COLO668 (cell line): ENCODE measurements around the gene B4GAT1.
"Not testable (repeated sequence)": the region's sequence is repeated elsewhere in the genome, so short reads cannot be mapped to it uniquely, and the experiment has no call there.

Experiments
- DNase-seq: peaks from one replicate; lab custom pipeline; 2025; ENCODE audit not compliant: unreplicated experiment; lab: John Stamatoyannopoulos, UW

Gene B4GAT1

DNA sequence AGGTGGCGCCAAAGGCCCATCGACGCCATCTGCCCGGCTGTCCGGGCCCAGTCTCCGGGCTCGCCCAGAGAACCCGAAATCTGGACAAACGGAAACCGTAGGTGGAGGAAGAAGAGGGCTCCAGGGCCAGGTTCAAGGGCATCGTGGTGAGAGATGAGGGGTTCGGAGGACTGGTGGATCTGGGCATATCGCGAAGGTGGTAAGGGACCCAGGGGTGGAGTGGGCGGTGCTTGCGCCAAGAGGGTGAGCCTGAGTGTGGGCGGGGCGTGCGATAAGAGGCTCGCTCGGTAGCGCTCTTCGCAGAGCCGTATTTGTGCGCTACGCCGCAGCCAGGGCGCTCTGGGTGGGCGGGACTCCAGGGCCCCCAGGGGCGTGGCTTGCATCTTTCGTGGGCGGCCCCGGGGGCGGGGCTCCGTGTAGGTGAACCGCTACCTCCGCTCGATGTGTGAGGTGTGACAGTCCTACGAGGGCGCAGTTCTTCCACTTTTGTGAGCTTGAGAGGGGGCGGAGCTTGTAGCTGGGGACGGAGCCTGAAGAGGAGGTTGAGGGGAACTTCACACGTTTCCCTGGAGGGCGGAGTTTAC lies 35.4 kb downstream of the B4GAT1 start:
- peak; percentile 93 for DNase-seq

DNA sequence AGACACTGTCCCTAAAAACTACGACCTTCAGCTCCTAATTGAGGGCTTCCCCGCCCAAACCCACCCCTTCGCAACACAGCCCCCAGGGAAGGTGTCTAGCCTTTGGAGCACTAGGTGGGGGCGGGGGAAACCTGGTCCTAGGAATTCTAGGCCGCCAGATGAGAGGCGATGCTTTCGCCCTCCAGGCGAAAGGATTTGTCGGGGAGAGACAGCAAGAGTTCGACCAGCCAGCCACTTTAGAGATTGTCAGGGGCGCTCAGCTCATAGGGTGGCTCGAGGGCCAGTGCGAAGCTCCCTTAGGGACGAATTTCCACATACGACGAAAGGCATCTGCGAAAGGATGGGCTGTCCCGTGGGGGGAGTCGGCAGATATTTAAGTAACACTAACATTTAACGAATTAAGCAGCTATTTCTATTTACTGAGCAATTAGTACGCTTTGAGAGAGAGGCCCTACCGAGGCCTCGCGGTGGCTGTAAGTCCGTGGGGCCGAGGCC lies 35.9 kb downstream of the B4GAT1 start:
- no peak for DNase-seq

DNA sequence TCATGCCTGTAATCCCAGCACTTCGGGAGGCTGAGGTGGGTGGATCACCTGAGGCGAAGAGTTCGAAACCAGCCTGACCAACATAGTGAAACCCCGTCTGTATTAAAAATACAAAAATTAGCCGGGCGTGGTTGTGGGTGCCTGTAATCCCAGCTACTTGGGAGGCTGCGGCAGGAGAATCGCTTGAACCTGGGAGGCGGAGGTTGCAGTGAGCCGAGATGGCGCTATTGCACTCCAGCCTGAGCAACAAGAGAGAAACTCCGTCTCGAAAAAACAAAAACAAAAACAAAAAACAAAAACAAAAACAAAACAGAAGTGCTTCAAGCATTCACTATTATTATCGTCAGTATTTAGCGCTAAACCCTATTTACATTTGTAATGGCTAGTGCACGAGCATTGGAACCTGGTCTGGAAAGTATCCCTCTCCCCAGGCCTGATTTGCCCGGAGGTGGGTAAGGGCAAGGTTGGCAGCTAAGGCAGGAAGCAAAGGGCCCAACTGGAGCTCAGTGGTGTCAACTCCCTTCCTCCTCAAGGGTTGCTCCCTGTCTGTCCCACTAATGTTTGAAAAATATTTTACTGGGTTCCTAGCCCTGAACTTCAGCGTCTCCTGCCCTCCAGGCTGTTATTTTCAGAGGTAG lies 36.5 kb downstream of the B4GAT1 start:
- not testable (repeated sequence) for DNase-seq

DNA sequence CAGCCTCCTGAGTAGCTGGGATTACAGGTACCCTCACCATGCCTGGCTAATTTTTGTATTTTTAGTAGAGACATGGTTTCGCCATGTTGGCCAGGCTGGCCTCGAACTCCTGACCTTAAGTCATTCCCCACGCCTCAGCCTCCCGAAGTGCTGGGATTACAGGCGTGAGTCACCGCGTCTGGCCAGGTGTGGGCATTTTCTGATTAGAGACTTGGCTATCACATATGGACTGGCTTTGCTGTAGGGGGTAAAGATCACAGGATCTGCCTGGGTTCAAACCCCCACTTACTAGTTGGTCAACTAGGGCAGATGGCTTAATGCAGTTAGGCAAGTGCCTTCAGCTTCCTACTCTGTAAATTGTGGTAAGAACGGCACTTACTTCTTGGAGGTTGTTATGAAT lies 37.1 kb downstream of the B4GAT1 start:
- no peak for DNase-seq

DNA sequence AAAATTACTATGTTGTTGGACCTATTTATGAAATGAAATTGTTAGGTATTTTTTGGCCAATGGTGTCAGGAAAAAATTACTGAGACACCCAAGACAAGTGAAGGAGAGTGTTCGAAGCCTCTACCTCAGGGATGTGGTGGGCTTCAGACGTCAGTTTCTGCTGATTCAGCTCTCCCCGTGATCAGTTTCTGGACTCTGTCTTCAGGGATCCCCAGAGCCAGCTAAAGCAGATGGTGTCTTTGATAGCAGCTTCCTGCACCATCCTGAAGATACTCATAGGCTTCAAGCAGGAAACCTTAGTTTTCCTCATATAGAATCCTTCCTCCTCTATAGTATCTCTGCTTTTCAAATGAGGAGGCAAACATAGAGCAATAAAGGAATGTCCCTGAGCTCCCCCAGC lies 38.0 kb downstream of the B4GAT1 start:
- no peak for DNase-seq

DNA sequence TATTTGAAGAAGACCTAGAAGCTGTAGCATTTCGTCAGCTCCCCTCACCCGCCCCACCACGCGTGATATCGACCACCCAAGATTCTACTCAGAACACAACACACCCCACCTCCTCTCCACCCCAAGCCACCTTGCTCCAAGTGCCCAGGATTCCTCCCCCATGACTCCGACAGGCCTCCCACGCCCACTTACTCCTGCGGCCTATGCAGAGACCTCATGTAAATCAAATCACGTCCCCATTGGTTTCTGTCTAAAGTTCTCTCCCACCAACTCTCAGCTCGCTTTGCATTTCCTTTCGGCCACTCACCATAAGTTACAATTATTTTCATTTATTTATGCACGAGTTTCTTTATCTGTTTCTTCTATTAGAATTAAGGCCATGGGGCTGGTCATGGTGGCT lies 44.8 kb downstream of the B4GAT1 start:
- no peak for DNase-seq

DNA sequence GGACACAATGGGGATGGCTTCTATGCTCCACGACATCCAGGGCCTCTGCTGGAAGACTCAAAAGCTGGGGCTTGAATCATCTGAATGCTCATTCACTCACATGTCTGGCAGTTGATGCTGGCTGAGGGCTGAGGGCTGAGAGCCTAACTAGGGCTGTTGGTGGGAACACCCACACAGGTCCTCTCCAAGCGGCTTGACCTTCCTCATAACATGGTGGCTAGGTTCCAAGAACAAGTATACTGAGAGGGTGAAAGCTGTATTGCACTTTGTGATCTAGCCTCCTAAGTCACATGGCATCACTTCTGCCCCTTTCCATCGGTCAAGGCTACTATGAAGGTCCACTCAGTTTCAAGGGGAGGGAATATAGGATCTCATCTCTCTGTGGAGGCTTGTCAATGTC lies 48.2 kb downstream of the B4GAT1 start:
- no peak for DNase-seq

DNA sequence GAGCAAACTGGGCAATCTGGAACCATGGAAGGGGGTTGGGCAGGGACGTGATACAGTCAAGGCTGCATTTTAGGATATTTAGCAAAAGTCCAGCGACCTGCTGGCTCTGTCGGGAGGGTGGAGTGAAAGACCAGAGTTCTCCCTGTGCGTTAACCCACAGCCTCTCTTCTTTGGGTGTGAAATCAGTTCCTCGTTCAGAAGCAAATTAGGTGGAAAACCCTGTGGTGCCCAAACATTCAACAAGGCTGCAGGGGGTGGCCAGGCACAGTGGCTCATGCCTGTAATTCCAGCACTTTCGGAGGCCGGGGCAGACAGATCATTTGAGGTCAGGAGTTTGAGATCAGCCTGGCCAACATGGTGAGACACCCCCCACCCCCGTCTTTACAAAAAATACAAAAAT lies 49.8 kb downstream of the B4GAT1 start:
- DNase-seq = no peak
